ENCODE data around the gene MPPED1.

- TF ChIP-seq, protein P1, sequence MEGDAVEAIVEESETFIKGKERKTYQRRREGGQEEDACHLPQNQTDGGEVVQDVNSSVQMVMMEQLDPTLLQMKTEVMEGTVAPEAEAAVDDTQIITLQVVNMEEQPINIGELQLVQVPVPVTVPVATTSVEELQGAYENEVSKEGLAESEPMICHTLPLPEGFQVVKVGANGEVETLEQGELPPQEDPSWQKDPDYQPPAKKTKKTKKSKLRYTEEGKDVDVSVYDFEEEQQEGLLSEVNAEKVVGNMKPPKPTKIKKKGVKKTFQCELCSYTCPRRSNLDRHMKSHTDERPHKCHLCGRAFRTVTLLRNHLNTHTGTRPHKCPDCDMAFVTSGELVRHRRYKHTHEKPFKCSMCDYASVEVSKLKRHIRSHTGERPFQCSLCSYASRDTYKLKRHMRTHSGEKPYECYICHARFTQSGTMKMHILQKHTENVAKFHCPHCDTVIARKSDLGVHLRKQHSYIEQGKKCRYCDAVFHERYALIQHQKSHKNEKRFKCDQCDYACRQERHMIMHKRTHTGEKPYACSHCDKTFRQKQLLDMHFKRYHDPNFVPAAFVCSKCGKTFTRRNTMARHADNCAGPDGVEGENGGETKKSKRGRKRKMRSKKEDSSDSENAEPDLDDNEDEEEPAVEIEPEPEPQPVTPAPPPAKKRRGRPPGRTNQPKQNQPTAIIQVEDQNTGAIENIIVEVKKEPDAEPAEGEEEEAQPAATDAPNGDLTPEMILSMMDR (conservative IDR thresholded peaks at IDR 0.05): no peak
- TF ChIP-seq ZFX (IDR thresholded peaks at IDR 0.05): no peak
These were observed 143.0 kb downstream of the MPPED1 start for GRCh38 chr22:43554694-43555365.

All from C4-2B (cell line).